ENCODE measurements around the gene FGR. TPM values are rescaled to one million over a fixed set of nuclear protein-coding genes. Genes with fewer than 3 reads are reported as not detected.
"Not testable (repeated sequence)": the region's sequence is repeated elsewhere in the genome, so short reads cannot be mapped to it uniquely, and the experiment has no call there.

Gene FGR
- 2.6 TPM for total RNA-seq

GRCh38 chr1:27634985-27635367 lies at the start of gene FGR:
FGR (minus strand) TSS chr1:27635185; CDS start chr1:27623916, 11,269 bp downstream.
- H3K27me3 ChIP-seq (ENCODE audit: control insufficient read depth in 3 of 3, insufficient read depth in 3 of 3, low read length in 3 of 3) = peaks cover 10 to 21% (median 14%) of the 10 kb centered on the region in 3 donors
- H3K4me3 ChIP-seq (ENCODE audit: low read length in 3 of 3) = peak within 1 kb of the TSS; percentile 43 to 61 (median 57)
- peak within 1 kb of the TSS; percentile 73 for H3K27ac ChIP-seq (ENCODE audit: low read depth, low read length)
- peak within 1 kb of the TSS; percentile 59 to 72 (median 66) for H3K9ac ChIP-seq (ENCODE audit: low read depth in 1 of 3, low read length in 3 of 3)
- H3K9me3 ChIP-seq (ENCODE audit: control insufficient read depth in 3 of 3, low read length in 3 of 3) = no peaks in the 10 kb centered on the region
- no peaks in the 10 kb centered on the region for H3K36me3 ChIP-seq (ENCODE audit: control insufficient read depth in 3 of 3, insufficient read depth in 3 of 3, low read length in 3 of 3)
- H3K4me1 ChIP-seq (ENCODE audit: control insufficient read depth in 3 of 3, insufficient read depth in 3 of 3, low read length in 3 of 3) = peaks cover 20 to 37% (median 28%) of the 10 kb centered on the region in 3 donors

- Histone ChIP-seq H3K27ac (ENCODE audit: low read depth, low read length) (no peak overlapping the region), H3K9me3 (ENCODE audit: control insufficient read depth in 3 of 3, low read length in 3 of 3) (no peaks in the 10 kb centered on the region), H3K27me3 (ENCODE audit: control insufficient read depth in 3 of 3, insufficient read depth in 3 of 3, low read length in 3 of 3) (peaks cover 0 to 2% (median 2%) of the 10 kb centered on the region in 3 donors), H3K36me3 (ENCODE audit: control insufficient read depth in 3 of 3, insufficient read depth in 3 of 3, low read length in 3 of 3) (no peaks in the 10 kb centered on the region), H3K4me3 (ENCODE audit: low read length in 3 of 3) (no peak overlapping the region), H3K9ac (ENCODE audit: low read depth in 1 of 3, low read length in 3 of 3) (no peak overlapping the region), H3K4me1 (ENCODE audit: control insufficient read depth in 3 of 3, insufficient read depth in 3 of 3, low read length in 3 of 3) (no peaks in the 10 kb centered on the region)
These were observed 49.2 kb upstream of the FGR start for GRCh38 chr1:27684176-27684575.

GRCh38 chr1:27682351-27682944 lies 47.5 kb upstream of the FGR start:
- H3K4me3 ChIP-seq (ENCODE audit: low read length in 3 of 3) = no peak overlapping the region
- no peak overlapping the region for H3K27ac ChIP-seq (ENCODE audit: low read depth, low read length)
- no peaks in the 10 kb centered on the region for H3K4me1 ChIP-seq (ENCODE audit: control insufficient read depth in 3 of 3, insufficient read depth in 3 of 3, low read length in 3 of 3)
- no peaks in the 10 kb centered on the region for H3K9me3 ChIP-seq (ENCODE audit: control insufficient read depth in 3 of 3, low read length in 3 of 3)
- peaks cover 0 to 2% (median 2%) of the 10 kb centered on the region in 3 donors for H3K27me3 ChIP-seq (ENCODE audit: control insufficient read depth in 3 of 3, insufficient read depth in 3 of 3, low read length in 3 of 3)
- no peak overlapping the region for H3K9ac ChIP-seq (ENCODE audit: low read depth in 1 of 3, low read length in 3 of 3)
- no peaks in the 10 kb centered on the region for H3K36me3 ChIP-seq (ENCODE audit: control insufficient read depth in 3 of 3, insufficient read depth in 3 of 3, low read length in 3 of 3)

GRCh38 chr1:27681580-27681979 lies 46.6 kb upstream of the FGR start:
- H3K4me3 ChIP-seq (ENCODE audit: low read length in 3 of 3); H3K27ac ChIP-seq (ENCODE audit: low read depth, low read length); H3K9ac ChIP-seq (ENCODE audit: low read depth in 1 of 3, low read length in 3 of 3): not testable (repeated sequence)

GRCh38 chr1:27680225-27680791 lies 45.3 kb upstream of the FGR start:
- not testable (repeated sequence) for H3K9me3 ChIP-seq (ENCODE audit: control insufficient read depth in 3 of 3, low read length in 3 of 3); H3K27ac ChIP-seq (ENCODE audit: low read depth, low read length); H3K9ac ChIP-seq (ENCODE audit: low read depth in 1 of 3, low read length in 3 of 3); H3K4me1 ChIP-seq (ENCODE audit: control insufficient read depth in 3 of 3, insufficient read depth in 3 of 3, low read length in 3 of 3); H3K27me3 ChIP-seq (ENCODE audit: control insufficient read depth in 3 of 3, insufficient read depth in 3 of 3, low read length in 3 of 3); H3K4me3 ChIP-seq (ENCODE audit: low read length in 3 of 3); H3K36me3 ChIP-seq (ENCODE audit: control insufficient read depth in 3 of 3, insufficient read depth in 3 of 3, low read length in 3 of 3)

More at GRCh38 chr1:27681580-27681979, 46.6 kb upstream of the FGR start:
- H3K36me3 ChIP-seq (ENCODE audit: control insufficient read depth in 3 of 3, insufficient read depth in 3 of 3, low read length in 3 of 3); H3K4me1 ChIP-seq (ENCODE audit: control insufficient read depth in 3 of 3, insufficient read depth in 3 of 3, low read length in 3 of 3); H3K9me3 ChIP-seq (ENCODE audit: control insufficient read depth in 3 of 3, low read length in 3 of 3); H3K27me3 ChIP-seq (ENCODE audit: control insufficient read depth in 3 of 3, insufficient read depth in 3 of 3, low read length in 3 of 3): not testable (repeated sequence)

- Histone ChIP-seq H3K27me3 (ENCODE audit: control insufficient read depth in 3 of 3, insufficient read depth in 3 of 3, low read length in 3 of 3) (no peaks in the 10 kb centered on the region), H3K36me3 (ENCODE audit: control insufficient read depth in 3 of 3, insufficient read depth in 3 of 3, low read length in 3 of 3) (no peaks in the 10 kb centered on the region), H3K9me3 (ENCODE audit: control insufficient read depth in 3 of 3, low read length in 3 of 3) (no peaks in the 10 kb centered on the region), H3K27ac (ENCODE audit: low read depth, low read length) (no peak overlapping the region), H3K9ac (ENCODE audit: low read depth in 1 of 3, low read length in 3 of 3) (no peak overlapping the region), H3K4me3 (ENCODE audit: low read length in 3 of 3) (no peak overlapping the region), H3K4me1 (ENCODE audit: control insufficient read depth in 3 of 3, insufficient read depth in 3 of 3, low read length in 3 of 3) (no peaks in the 10 kb centered on the region)
These were observed 43.8 kb upstream of the FGR start for GRCh38 chr1:27678747-27679146.

- Histone ChIP-seq H3K9me3 (ENCODE audit: control insufficient read depth in 3 of 3, low read length in 3 of 3) (no peaks in the 10 kb centered on the region), H3K27ac (ENCODE audit: low read depth, low read length) (no peak overlapping the region), H3K36me3 (ENCODE audit: control insufficient read depth in 3 of 3, insufficient read depth in 3 of 3, low read length in 3 of 3) (no peaks in the 10 kb centered on the region), H3K27me3 (ENCODE audit: control insufficient read depth in 3 of 3, insufficient read depth in 3 of 3, low read length in 3 of 3) (no peaks in the 10 kb centered on the region), H3K4me1 (ENCODE audit: control insufficient read depth in 3 of 3, insufficient read depth in 3 of 3, low read length in 3 of 3) (peaks cover 12 to 16% (median 13%) of the 10 kb centered on the region in 3 donors), H3K4me3 (ENCODE audit: low read length in 3 of 3) (no peak overlapping the region), H3K9ac (ENCODE audit: low read depth in 1 of 3, low read length in 3 of 3) (no peak overlapping the region)
These were observed 41.4 kb upstream of the FGR start for GRCh38 chr1:27676410-27676809.

- H3K27me3 ChIP-seq (ENCODE audit: control insufficient read depth in 3 of 3, insufficient read depth in 3 of 3, low read length in 3 of 3) = no peaks in the 10 kb centered on the region
- peak overlapping the region; percentile 69 to 87 (median 76) for H3K4me3 ChIP-seq (ENCODE audit: low read length in 3 of 3)
- H3K4me1 ChIP-seq (ENCODE audit: control insufficient read depth in 3 of 3, insufficient read depth in 3 of 3, low read length in 3 of 3) = peaks cover 23 to 25% (median 23%) of the 10 kb centered on the region in 3 donors
- peak overlapping the region; percentile 41 to 77 (median 48) for H3K9ac ChIP-seq (ENCODE audit: low read depth in 1 of 3, low read length in 3 of 3)
- H3K27ac ChIP-seq (ENCODE audit: low read depth, low read length) = peak overlapping the region; percentile 67
- no peaks in the 10 kb centered on the region for H3K9me3 ChIP-seq (ENCODE audit: control insufficient read depth in 3 of 3, low read length in 3 of 3)
- no peaks in the 10 kb centered on the region for H3K36me3 ChIP-seq (ENCODE audit: control insufficient read depth in 3 of 3, insufficient read depth in 3 of 3, low read length in 3 of 3)
These were observed 37.7 kb upstream of the FGR start for GRCh38 chr1:27672750-27673112.

GRCh38 chr1:27671964-27672749 lies 37.2 kb upstream of the FGR start, which contains the start of gene IFI6:
IFI6 (minus strand) TSS chr1:27672192; CDS start chr1:27669314, 2,878 bp downstream.
- Histone ChIP-seq H3K9ac (ENCODE audit: low read depth in 1 of 3, low read length in 3 of 3) (peak within 1 kb of the TSS; percentile 48 to 77 (median 63)), H3K36me3 (ENCODE audit: control insufficient read depth in 3 of 3, insufficient read depth in 3 of 3, low read length in 3 of 3) (no peaks in the 10 kb centered on the region), H3K27me3 (ENCODE audit: control insufficient read depth in 3 of 3, insufficient read depth in 3 of 3, low read length in 3 of 3) (no peaks in the 10 kb centered on the region), H3K4me3 (ENCODE audit: low read length in 3 of 3) (peak within 1 kb of the TSS; percentile 69 to 87 (median 76)), H3K9me3 (ENCODE audit: control insufficient read depth in 3 of 3, low read length in 3 of 3) (no peaks in the 10 kb centered on the region), H3K27ac (ENCODE audit: low read depth, low read length) (peak within 1 kb of the TSS; percentile 67), H3K4me1 (ENCODE audit: control insufficient read depth in 3 of 3, insufficient read depth in 3 of 3, low read length in 3 of 3) (peaks cover 23 to 25% (median 23%) of the 10 kb centered on the region in 3 donors)

- H3K9me3 ChIP-seq (ENCODE audit: control insufficient read depth in 3 of 3, low read length in 3 of 3) = no peaks in the 10 kb centered on the region
- H3K4me3 ChIP-seq (ENCODE audit: low read length in 3 of 3) = peak overlapping the region in 1 of 3 donors; percentile 88
- peaks cover 0 to 4% (median 0%) of the 10 kb centered on the region in 3 donors for H3K36me3 ChIP-seq (ENCODE audit: control insufficient read depth in 3 of 3, insufficient read depth in 3 of 3, low read length in 3 of 3)
- peaks cover 23 to 25% (median 23%) of the 10 kb centered on the region in 3 donors for H3K4me1 ChIP-seq (ENCODE audit: control insufficient read depth in 3 of 3, insufficient read depth in 3 of 3, low read length in 3 of 3)
- no peak overlapping the region for H3K27ac ChIP-seq (ENCODE audit: low read depth, low read length)
- H3K9ac ChIP-seq (ENCODE audit: low read depth in 1 of 3, low read length in 3 of 3) = peak overlapping the region in 1 of 3 donors; percentile 8
- H3K27me3 ChIP-seq (ENCODE audit: control insufficient read depth in 3 of 3, insufficient read depth in 3 of 3, low read length in 3 of 3) = no peaks in the 10 kb centered on the region
These were observed 34.9 kb upstream of the FGR start for GRCh38 chr1:27669876-27670275.
